ENCODE measurements around the gene SP8.
A peak's percentile ranks its signal among the peaks of the same experiment; 100 is the strongest.

The SP8 gene

DNA sequence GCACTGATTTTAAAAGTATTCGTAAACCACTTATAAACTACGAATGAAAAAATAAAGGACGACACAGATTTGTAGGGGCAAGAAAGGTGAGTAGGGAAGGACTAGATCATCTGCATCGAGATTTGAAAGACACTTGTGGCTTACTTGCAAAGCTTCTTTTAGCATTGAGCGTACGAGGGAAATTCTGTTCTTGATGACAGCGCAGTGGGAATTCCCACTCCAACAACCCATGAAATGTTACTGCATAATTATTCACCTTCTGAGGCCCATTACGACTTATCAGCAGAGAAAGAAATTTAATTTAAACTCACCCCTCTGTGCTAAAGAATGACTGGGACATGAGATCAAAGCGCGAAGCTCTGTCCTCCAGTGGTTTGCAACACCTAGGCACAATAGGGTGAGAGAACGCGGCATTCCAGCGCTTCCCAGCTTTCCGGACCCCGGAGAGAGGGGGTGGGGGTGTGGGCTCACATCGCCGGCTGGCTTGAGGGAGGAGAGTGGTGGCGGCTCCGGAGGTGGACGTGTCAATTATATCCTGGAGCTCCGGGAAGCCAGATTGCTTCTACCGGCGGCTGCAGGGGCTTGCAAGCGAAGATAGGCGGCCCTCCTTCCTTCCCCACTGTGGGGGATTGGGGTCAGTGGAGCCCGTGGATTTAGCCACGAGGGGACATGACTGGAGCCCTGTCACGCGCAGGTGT, 10.3 kb downstream of the SP8 start:
- no peak for DNase-seq (ENCODE audit: low read depth)
- no peak for TF ChIP-seq CTCF (conservative IDR thresholded peaks at IDR 0.05; ENCODE audit: low read depth, low read length)
- H3K4me3 ChIP-seq (ENCODE audit: low read depth, low read length) = no peak overlapping the region

- no peak for TF ChIP-seq CTCF (conservative IDR thresholded peaks at IDR 0.05; ENCODE audit: low read depth, low read length)
- no peak for DNase-seq (ENCODE audit: low read depth)
- H3K4me3 ChIP-seq (ENCODE audit: low read depth, low read length) = no peak overlapping the region
Observed at GRCh38 chr7:20754001-20754400, 32.7 kb downstream of the SP8 start.

GRCh38 chr7:20749906-20750305, 36.8 kb downstream of the SP8 start:
- no peak for TF ChIP-seq CTCF (conservative IDR thresholded peaks at IDR 0.05; ENCODE audit: low read depth, low read length)
- H3K4me3 ChIP-seq (ENCODE audit: low read depth, low read length) = no peak overlapping the region
- no peak for DNase-seq (ENCODE audit: low read depth)

GRCh38 chr7:20748853-20749252, 37.8 kb downstream of the SP8 start:
- no peak for DNase-seq (ENCODE audit: low read depth)
- no peak for TF ChIP-seq CTCF (conservative IDR thresholded peaks at IDR 0.05; ENCODE audit: low read depth, low read length)
- H3K4me3 ChIP-seq (ENCODE audit: low read depth, low read length) = no peak overlapping the region

GRCh38 chr7:20747001-20747400, 39.7 kb downstream of the SP8 start:
- no peak for DNase-seq (ENCODE audit: low read depth)
- no peak overlapping the region for H3K4me3 ChIP-seq (ENCODE audit: low read depth, low read length)
- no peak for TF ChIP-seq CTCF (conservative IDR thresholded peaks at IDR 0.05; ENCODE audit: low read depth, low read length)

GRCh38 chr7:20745702-20746101, 41.0 kb downstream of the SP8 start:
- no peak overlapping the region for H3K4me3 ChIP-seq (ENCODE audit: low read depth, low read length)
- TF ChIP-seq CTCF (conservative IDR thresholded peaks at IDR 0.05; ENCODE audit: low read depth, low read length) = no peak
- no peak for DNase-seq (ENCODE audit: low read depth)

GRCh38 chr7:20744954-20745446, 41.7 kb downstream of the SP8 start:
- TF ChIP-seq CTCF (conservative IDR thresholded peaks at IDR 0.05; ENCODE audit: low read depth, low read length) = no peak
- DNase-seq (ENCODE audit: low read depth) = peak; percentile 4
- H3K4me3 ChIP-seq (ENCODE audit: low read depth, low read length) = no peak overlapping the region

All from choroid plexus epithelial cell (primary cell).